DND-41 (cell line): Measurements from ENCODE around the gene TAOK3.

ENCODE experiments used
- ATAC-seq: fragments of 200-7000 bp; cut with Tn5 transposase; 3 replicates; pipeline ENCODE4 v1.9.1; 2021; ENCODE audit warnings: low read depth; ENCODE audit not compliant: insufficient read depth
- DNase-seq: peaks from one replicate; pipeline ENCODE4 v3.0.0-alpha.2; 2020
- H2AFZ ChIP-seq: 2 replicates; pipeline ENCODE4 v1.6.0; 2012; ENCODE audit warnings: low read depth, low read length
- H3K27ac ChIP-seq: 2 replicates; pipeline ENCODE4 v1.5.1; 2012; ENCODE audit warnings: low read length, inconsistent platforms
- H3K27me3 ChIP-seq: fragments of 200-600 bp; sonication (generic); 2 replicates; pipeline ENCODE4 v1.6.0; 2012; ENCODE audit warnings: low read length, mild to moderate bottlenecking, inconsistent platforms; ENCODE audit not compliant: insufficient read depth, poor library complexity
- H3K36me3 ChIP-seq: 2 replicates; pipeline ENCODE4 v1.5.1; 2012; ENCODE audit warnings: low read length, inconsistent platforms; ENCODE audit not compliant: insufficient read depth
- H3K4me1 ChIP-seq: 2 replicates; pipeline ENCODE4 v1.5.1; 2012; ENCODE audit warnings: mild to moderate bottlenecking, low read length; ENCODE audit not compliant: insufficient read depth
- H3K4me2 ChIP-seq: 2 replicates; pipeline ENCODE4 v1.6.0; 2012; ENCODE audit warnings: mild to moderate bottlenecking, moderate library complexity, low read length, inconsistent platforms; ENCODE audit not compliant: insufficient read depth
- H3K4me3 ChIP-seq, 2 experiments: fragments of 200-600 bp in 1 of 2; shearing (Covaris generic) in 1 of 2; 2 replicates each; pipeline ENCODE4 v1.5.1; 2012 to 2016; ENCODE audit warnings: inconsistent platforms in 2 of 2, low read length in 2 of 2, mild to moderate bottlenecking in 2 of 2, low read depth in 1 of 2, moderate library complexity in 1 of 2
- H3K79me2 ChIP-seq: 2 replicates; pipeline ENCODE4 v1.6.0; 2012; ENCODE audit warnings: low read length, inconsistent platforms; ENCODE audit not compliant: insufficient read depth
- H3K9ac ChIP-seq: 2 replicates; pipeline ENCODE4 v1.6.0; 2012; ENCODE audit warnings: low read depth, mild to moderate bottlenecking, inconsistent platforms, low read length, moderate library complexity
- H3K9me3 ChIP-seq: 2 replicates; pipeline ENCODE4 v1.5.1; 2012; ENCODE audit warnings: low read length, moderate library complexity, mild to moderate bottlenecking, inconsistent platforms; ENCODE audit not compliant: insufficient read depth, severe bottlenecking
- H4K20me1 ChIP-seq: 2 replicates; pipeline ENCODE4 v1.6.0; 2012; ENCODE audit warnings: low read length; ENCODE audit not compliant: insufficient read depth
- EZH2 ChIP-seq: IDR thresholded peaks from 3 replicates; pipeline ENCODE4 v1.6.1; 2012; ENCODE audit warnings: borderline replicate concordance, low read depth, mild to moderate bottlenecking, moderate library complexity, low read length, inconsistent platforms; ENCODE audit not compliant: severe bottlenecking
- TF ChIP-seq, protein P1 (sequence below): IDR thresholded peaks from 2 replicates; pipeline ENCODE4 v1.5.1; 2012; ENCODE audit warnings: borderline replicate concordance, low read length, moderate library complexity, mild to moderate bottlenecking; ENCODE audit not compliant: poor library complexity, severe bottlenecking; ENCODE audit errors: extremely low read depth

The TAOK3 gene

DNA sequence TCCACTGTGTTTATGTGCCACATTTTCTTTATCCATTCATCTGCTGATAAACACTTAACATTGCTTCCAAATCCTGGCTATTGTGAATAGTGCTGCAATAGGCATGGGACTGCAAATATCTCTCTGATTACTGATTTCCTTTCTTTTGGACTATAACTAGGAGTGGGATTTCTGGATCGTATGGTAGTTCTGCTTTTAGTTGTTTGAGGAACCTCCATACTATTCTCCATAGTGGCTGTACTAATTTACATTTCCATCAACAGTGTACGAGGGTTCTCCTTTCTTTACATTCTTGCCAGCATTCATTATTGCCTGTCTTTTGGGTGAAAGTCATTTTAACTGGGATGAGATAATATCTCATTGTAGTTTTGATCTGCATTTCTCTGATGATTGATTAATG lies 47.6 kb downstream of the TAOK3 start:
- H3K9ac ChIP-seq: no peak overlapping the region
- no peak overlapping the region for H3K27ac ChIP-seq
- no peaks in the 10 kb centered on the region for H3K36me3 ChIP-seq
- no peak overlapping the region for H3K4me2 ChIP-seq
- DNase-seq: no peak
- no peak for ATAC-seq
- no peaks in the 10 kb centered on the region for H3K9me3 ChIP-seq
- H3K4me3 ChIP-seq: no peak overlapping the region
- peaks cover 19% of the 10 kb centered on the region; the same call in 1 of the 2 replicates for H4K20me1 ChIP-seq
- TF ChIP-seq, protein P1, sequence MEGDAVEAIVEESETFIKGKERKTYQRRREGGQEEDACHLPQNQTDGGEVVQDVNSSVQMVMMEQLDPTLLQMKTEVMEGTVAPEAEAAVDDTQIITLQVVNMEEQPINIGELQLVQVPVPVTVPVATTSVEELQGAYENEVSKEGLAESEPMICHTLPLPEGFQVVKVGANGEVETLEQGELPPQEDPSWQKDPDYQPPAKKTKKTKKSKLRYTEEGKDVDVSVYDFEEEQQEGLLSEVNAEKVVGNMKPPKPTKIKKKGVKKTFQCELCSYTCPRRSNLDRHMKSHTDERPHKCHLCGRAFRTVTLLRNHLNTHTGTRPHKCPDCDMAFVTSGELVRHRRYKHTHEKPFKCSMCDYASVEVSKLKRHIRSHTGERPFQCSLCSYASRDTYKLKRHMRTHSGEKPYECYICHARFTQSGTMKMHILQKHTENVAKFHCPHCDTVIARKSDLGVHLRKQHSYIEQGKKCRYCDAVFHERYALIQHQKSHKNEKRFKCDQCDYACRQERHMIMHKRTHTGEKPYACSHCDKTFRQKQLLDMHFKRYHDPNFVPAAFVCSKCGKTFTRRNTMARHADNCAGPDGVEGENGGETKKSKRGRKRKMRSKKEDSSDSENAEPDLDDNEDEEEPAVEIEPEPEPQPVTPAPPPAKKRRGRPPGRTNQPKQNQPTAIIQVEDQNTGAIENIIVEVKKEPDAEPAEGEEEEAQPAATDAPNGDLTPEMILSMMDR: no peak
- no peak for TF ChIP-seq EZH2
- H3K27me3 ChIP-seq: no peaks in the 10 kb centered on the region
- H2AFZ ChIP-seq: no peak overlapping the region
- H3K4me1 ChIP-seq: no peaks in the 10 kb centered on the region
- peaks cover 73% of the 10 kb centered on the region for H3K79me2 ChIP-seq

DNA sequence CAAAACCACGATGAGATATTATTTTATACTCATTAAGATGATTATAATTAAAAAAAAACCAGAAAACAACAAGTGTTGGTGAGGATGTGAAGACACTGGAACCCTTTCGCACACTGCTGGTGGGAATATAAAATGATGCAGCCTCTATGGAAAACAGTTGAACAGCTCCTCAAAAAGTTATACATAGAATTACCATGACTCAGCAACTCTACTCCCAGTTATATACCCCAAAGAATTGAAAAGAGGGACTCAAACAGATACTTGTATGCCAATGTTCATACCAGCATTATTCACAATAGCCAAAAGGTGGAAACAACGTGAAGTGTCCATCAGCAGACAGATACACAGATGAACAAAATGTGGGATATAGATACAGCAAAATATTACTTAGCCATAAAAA lies 53.1 kb downstream of the TAOK3 start:
- no peaks in the 10 kb centered on the region for H3K4me1 ChIP-seq
- H3K79me2 ChIP-seq: peaks cover 72% of the 10 kb centered on the region
- H3K9ac ChIP-seq: no peak overlapping the region
- ATAC-seq (no peak), DNase-seq (no peak)
- H3K4me2 ChIP-seq: no peak overlapping the region
- no peaks in the 10 kb centered on the region for H3K36me3 ChIP-seq
- H4K20me1 ChIP-seq: peaks cover 13% of the 10 kb centered on the region; the same call in 1 of the 2 replicates
- no peak overlapping the region for H2AFZ ChIP-seq
- no peaks in the 10 kb centered on the region for H3K27me3 ChIP-seq
- H3K9me3 ChIP-seq: no peaks in the 10 kb centered on the region
- H3K4me3 ChIP-seq: no peak overlapping the region
- TF ChIP-seq, protein P1: no peak
- no peak for TF ChIP-seq EZH2
- no peak overlapping the region for H3K27ac ChIP-seq

DNA sequence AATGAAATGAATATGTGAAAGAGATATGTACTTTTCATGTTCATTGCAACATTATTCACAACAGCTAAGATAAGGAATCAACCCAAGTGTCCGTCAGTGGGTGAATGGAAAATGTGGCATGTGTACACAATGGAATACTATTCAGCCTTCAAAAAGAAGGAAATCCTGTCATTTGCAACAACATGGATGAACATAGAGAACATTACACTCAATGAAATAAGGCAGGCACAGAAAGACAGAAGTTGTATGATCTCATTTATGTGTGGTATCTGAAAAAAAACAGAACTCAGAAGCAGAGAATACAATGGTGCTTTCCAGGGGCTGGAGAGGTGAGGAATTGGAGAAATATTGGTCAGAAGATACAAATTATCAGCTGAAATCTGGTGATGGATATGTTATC lies 54.0 kb downstream of the TAOK3 start:
- no peak for ATAC-seq
- no peak for TF ChIP-seq EZH2
- TF ChIP-seq, protein P1: no peak
- DNase-seq: no peak
- H3K4me2 ChIP-seq: no peak overlapping the region
- no peak overlapping the region for H3K4me3 ChIP-seq
- no peak overlapping the region for H2AFZ ChIP-seq
- H3K4me1 ChIP-seq: no peaks in the 10 kb centered on the region
- H3K79me2 ChIP-seq: peaks cover 72% of the 10 kb centered on the region
- H3K9ac ChIP-seq: no peak overlapping the region
- H4K20me1 ChIP-seq: peaks cover 16% of the 10 kb centered on the region; the same call in 1 of the 2 replicates
- no peaks in the 10 kb centered on the region for H3K27me3 ChIP-seq
- H3K27ac ChIP-seq: no peak overlapping the region
- H3K9me3 ChIP-seq: no peaks in the 10 kb centered on the region
- no peaks in the 10 kb centered on the region for H3K36me3 ChIP-seq

DNA sequence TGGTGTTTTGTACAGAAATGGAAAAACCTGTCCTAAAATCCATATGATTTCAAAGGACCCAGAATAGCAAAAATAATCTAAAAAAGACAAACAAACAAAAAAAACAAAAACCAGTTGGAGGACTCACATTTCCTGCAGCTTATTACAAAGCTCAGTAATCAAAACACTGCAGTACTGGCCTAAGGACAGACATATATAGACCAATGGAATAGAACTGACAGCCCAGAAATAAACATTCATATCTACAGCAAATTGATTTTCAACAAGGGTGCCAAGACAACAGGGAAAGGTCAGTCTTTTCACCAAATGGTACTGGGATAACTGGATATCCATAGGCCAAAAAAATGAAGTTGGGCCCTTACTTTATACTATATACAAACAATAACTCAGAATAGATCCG lies 55.0 kb downstream of the TAOK3 start:
- no peaks in the 10 kb centered on the region for H3K36me3 ChIP-seq
- ATAC-seq (no peak), DNase-seq (no peak)
- TF ChIP-seq, protein P1: no peak
- no peak for TF ChIP-seq EZH2
- H3K79me2 ChIP-seq: peaks cover 67% of the 10 kb centered on the region
- H3K4me3 ChIP-seq: no peak overlapping the region
- no peaks in the 10 kb centered on the region for H3K9me3 ChIP-seq
- no peak overlapping the region for H3K9ac ChIP-seq
- no peaks in the 10 kb centered on the region for H3K4me1 ChIP-seq
- no peak overlapping the region for H3K4me2 ChIP-seq
- no peak overlapping the region for H2AFZ ChIP-seq
- H3K27ac ChIP-seq: no peak overlapping the region
- H4K20me1 ChIP-seq: peaks cover 17% of the 10 kb centered on the region; the same call in 1 of the 2 replicates
- no peaks in the 10 kb centered on the region for H3K27me3 ChIP-seq
